Stimulated activated CD4-positive, alpha-beta T cell treated with anti-CD3 and anti-CD28 coated beads, TNF-alpha, amount 100 ng/mL, for 1 hour (primary cell): Measurements from ENCODE around the gene SERTAD1.

Experiments
- DNase-seq, 3 donors: peaks; one replicate each; pipeline ENCODE4 v3.0.0-alpha.2; 2020; ENCODE audit warnings: low read depth in 3 of 3, low spot score in 1 of 3

SERTAD1 gene

GRCh38 chr19:40380199-40381037, 45.4 kb downstream of the SERTAD1 start:
- no peak for DNase-seq

GRCh38 chr19:40379446-40380198, 46.2 kb downstream of the SERTAD1 start:
- DNase-seq: no peak

- DNase-seq: no peak
Measured at GRCh38 chr19:40378509-40378908, 47.3 kb downstream of the SERTAD1 start.

- no peak for DNase-seq
Measured at GRCh38 chr19:40377876-40378385, 47.9 kb downstream of the SERTAD1 start.

GRCh38 chr19:40376286-40376862, 49.4 kb downstream of the SERTAD1 start:
- DNase-seq: no peak

- no peak for DNase-seq
Measured at GRCh38 chr19:40374084-40374483, 51.7 kb downstream of the SERTAD1 start.

GRCh38 chr19:40371802-40372122, 54.0 kb downstream of the SERTAD1 start:
- DNase-seq: no peak
